A549 (cell line): ENCODE results near the gene PROX1.

Source experiments
- BHLHE40 ChIP-seq: IDR thresholded peaks from 2 replicates; pipeline ENCODE4 v1.6.1; 2012; ENCODE audit warnings: low read depth, low read length, inconsistent platforms
- CTCF ChIP-seq: fragments of >200 bp; sonication (Bioruptor Twin); formaldehyde crosslinking; IDR thresholded peaks from 3 replicates; pipeline ENCODE4 v1.5.1; 2016
- JUNB ChIP-seq: fragments of >200 bp; sonication (Bioruptor Twin); formaldehyde crosslinking; IDR thresholded peaks from 2 replicates; pipeline ENCODE4 v1.6.1; 2016
- NR3C1 ChIP-seq: fragments of >200 bp; sonication (Bioruptor Twin); formaldehyde crosslinking; IDR thresholded peaks from 3 replicates; pipeline ENCODE4 v1.6.1; 2017
- USF2 ChIP-seq: fragments of 450-650 bp; IDR thresholded peaks from 2 replicates; pipeline ENCODE4 v1.6.1; 2014; ENCODE audit warnings: antibody characterized with exemption

GRCh38 chr1:213999732-214000131 is 12.0 kb downstream of the PROX1 start:
- TF ChIP-seq NR3C1: no peak
- TF ChIP-seq JUNB: no peak
- TF ChIP-seq CTCF: no peak
- no peak for TF ChIP-seq USF2
- TF ChIP-seq BHLHE40: no peak
